Osteoblast (primary cell): ENCODE data around the gene CRTC2. TPM values are rescaled to one million over a fixed set of nuclear protein-coding genes. Genes with fewer than 3 reads are reported as not detected.

Source experiments
- DNase-seq: peaks from one replicate; pipeline ENCODE4 v3.0.0; 2011; ENCODE audit warnings: low spot score, mixed read lengths; ENCODE audit not compliant: insufficient read length; ENCODE audit errors: missing footprints
- H2AFZ ChIP-seq: 2 replicates; pipeline ENCODE4 v1.6.0; 2011; ENCODE audit warnings: mild to moderate bottlenecking, low read length
- H3K27ac ChIP-seq: 2 replicates; pipeline ENCODE4 v1.5.1; 2011; ENCODE audit warnings: mild to moderate bottlenecking, low read depth, low read length, moderate library complexity
- H3K27me3 ChIP-seq: 2 replicates; pipeline ENCODE4 v1.6.0; 2012; ENCODE audit warnings: mild to moderate bottlenecking, control low read depth, inconsistent platforms, low read length, moderate library complexity; ENCODE audit not compliant: insufficient read depth
- H3K36me3 ChIP-seq: 2 replicates; pipeline ENCODE4 v1.5.1; 2011; ENCODE audit warnings: mild to moderate bottlenecking, low read length, control low read depth, moderate library complexity; ENCODE audit not compliant: insufficient read depth
- H3K4me1 ChIP-seq: 2 replicates; pipeline ENCODE4 v1.5.1; 2011; ENCODE audit warnings: mild to moderate bottlenecking, low read length, control low read depth, moderate library complexity; ENCODE audit not compliant: insufficient read depth
- H3K4me2 ChIP-seq: 2 replicates; pipeline ENCODE4 v1.6.0; 2011; ENCODE audit warnings: mild to moderate bottlenecking, low read length; ENCODE audit not compliant: insufficient read depth
- H3K4me3 ChIP-seq: fragments of 200-600 bp; sonication (generic); 3 replicates; pipeline ENCODE4 v1.5.1; 2012; ENCODE audit warnings: mild to moderate bottlenecking, low read length, inconsistent platforms; ENCODE audit not compliant: insufficient read depth
- H3K79me2 ChIP-seq: 2 replicates; pipeline ENCODE4 v1.6.0; 2012; ENCODE audit warnings: mild to moderate bottlenecking, low read length, control low read depth, inconsistent platforms; ENCODE audit not compliant: insufficient read depth
- H3K9me3 ChIP-seq: 2 replicates; pipeline ENCODE4 v1.5.1; 2011; ENCODE audit warnings: low read depth, low read length, control low read depth
- H4K20me1 ChIP-seq: 2 replicates; pipeline ENCODE4 v1.6.0; 2012; ENCODE audit warnings: mild to moderate bottlenecking, low read length, control low read depth; ENCODE audit not compliant: insufficient read depth
- CTCF ChIP-seq: IDR thresholded peaks from 2 replicates; pipeline ENCODE4 v1.5.1; 2011; ENCODE audit warnings: mild to moderate bottlenecking, low read depth, low read length, moderate library complexity; ENCODE audit errors: extremely low read depth
- total RNA-seq: library from RNA; depleted of rRNA; stranded (reverse); fragments of >200 nt; gene quantifications from 2 replicates; pipeline ENCODE4 v1.2.3, GENCODE V29; 2012

The CRTC2 gene
- total RNA-seq, 1 donor, result 4.7 TPM

GRCh38 chr1:153963030-153963849 lies 4.8 kb upstream of the CRTC2 start, which contains the start of gene SLC39A1:
Gene SLC39A1 (minus strand): TSS chr1:153963537. CDS start chr1:153962715, 822 bp downstream.
- TF ChIP-seq CTCF, result no peak
- peak; percentile 99 for DNase-seq
- H3K4me3 ChIP-seq, result peak within 1 kb of the TSS; percentile 93
- H3K79me2 ChIP-seq, result peaks cover 23% of the 10 kb centered on the region
- H3K9me3 ChIP-seq, result no peaks in the 10 kb centered on the region
- H3K36me3 ChIP-seq, result peaks cover 14% of the 10 kb centered on the region
- peak within 1 kb of the TSS; percentile 95 for H3K4me2 ChIP-seq
- peaks cover 34% of the 10 kb centered on the region for H3K4me1 ChIP-seq
- peak within 1 kb of the TSS; percentile 96 for H2AFZ ChIP-seq
- no peaks in the 10 kb centered on the region for H3K27me3 ChIP-seq
- peak within 1 kb of the TSS; percentile 93 for H3K27ac ChIP-seq
- H4K20me1 ChIP-seq, result no peaks in the 10 kb centered on the region

- Histone ChIP-seq H3K27me3 (no peaks in the 10 kb centered on the region), H3K36me3 (peaks cover 14% of the 10 kb centered on the region), H3K4me2 (peak overlapping the region; percentile 95), H3K27ac (peak overlapping the region; percentile 93), H3K9me3 (no peaks in the 10 kb centered on the region), H3K4me3 (peak overlapping the region; percentile 93), H3K79me2 (peaks cover 31% of the 10 kb centered on the region), H2AFZ (peak overlapping the region; percentile 96), H4K20me1 (peaks cover 7% of the 10 kb centered on the region), H3K4me1 (peaks cover 38% of the 10 kb centered on the region)
- peak; percentile 91 for DNase-seq
- no peak for TF ChIP-seq CTCF
Observed at GRCh38 chr1:153962088-153963029, 3.9 kb upstream of the CRTC2 start.

GRCh38 chr1:153961421-153961820 lies 3.0 kb upstream of the CRTC2 start:
- no peak overlapping the region for H3K27ac ChIP-seq

More at GRCh38 chr1:153961421-153961820, 3.0 kb upstream of the CRTC2 start:
- H3K4me3 ChIP-seq, result no peak overlapping the region
- no peak overlapping the region for H2AFZ ChIP-seq
- H3K27me3 ChIP-seq, result no peaks in the 10 kb centered on the region
- peaks cover 16% of the 10 kb centered on the region for H4K20me1 ChIP-seq
- H3K36me3 ChIP-seq, result peaks cover 14% of the 10 kb centered on the region
- no peaks in the 10 kb centered on the region for H3K9me3 ChIP-seq
- TF ChIP-seq CTCF, result no peak
- H3K4me1 ChIP-seq, result peaks cover 42% of the 10 kb centered on the region
- peak overlapping the region; percentile 95 for H3K4me2 ChIP-seq
- peak; percentile 14 for DNase-seq
- peaks cover 41% of the 10 kb centered on the region for H3K79me2 ChIP-seq
